CD4-positive, alpha-beta T cell treated with Interleukin-1 beta for 1 hour (primary cell): ENCODE results near the gene RNF223.
"Not testable (repeated sequence)": the region's sequence is repeated elsewhere in the genome, so short reads cannot be mapped to it uniquely, and the experiment has no call there.

Experiments used
- DNase-seq, 2 donors: peaks; one replicate each; pipeline ENCODE4 v3.0.0-alpha.2; 2020 to 2022

The RNF223 gene

GRCh38 chr1:1058921-1059493 lies 15.1 kb downstream of the RNF223 start:
- DNase-seq: no peak

GRCh38 chr1:1058088-1058905 lies 15.8 kb downstream of the RNF223 start:
- no peak for DNase-seq

GRCh38 chr1:1057769-1058087 lies 16.4 kb downstream of the RNF223 start:
- not testable (repeated sequence) for DNase-seq

- no peak for DNase-seq
Observed at GRCh38 chr1:1055841-1056736, 18.0 kb downstream of the RNF223 start.

GRCh38 chr1:1054971-1055370 lies 19.1 kb downstream of the RNF223 start:
- no peak for DNase-seq

GRCh38 chr1:1054099-1054700 lies 19.9 kb downstream of the RNF223 start:
- no peak for DNase-seq

- DNase-seq: no peak
Observed at GRCh38 chr1:1053682-1054081, 20.4 kb downstream of the RNF223 start.

DNA sequence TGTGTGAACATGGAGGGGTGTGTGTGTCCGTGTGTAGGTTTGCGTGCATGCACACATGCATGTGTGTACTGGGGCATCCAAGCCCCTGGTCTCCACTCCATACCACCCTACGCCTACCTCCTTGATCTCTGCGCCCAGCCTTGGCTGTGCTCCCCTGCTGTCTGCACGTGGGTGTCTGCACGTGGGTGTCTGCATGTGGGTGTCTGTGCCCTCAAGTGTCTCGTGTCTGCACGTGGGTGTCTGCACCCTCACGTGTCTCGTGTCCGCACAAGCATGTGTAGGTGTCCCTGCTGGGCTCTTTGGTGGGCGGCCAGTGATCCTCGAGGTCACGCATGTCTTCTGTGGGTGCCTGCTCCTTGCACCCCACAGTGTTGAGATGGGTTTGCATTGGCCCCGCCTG lies 21.1 kb downstream of the RNF223 start:
- DNase-seq: no peak

DNA sequence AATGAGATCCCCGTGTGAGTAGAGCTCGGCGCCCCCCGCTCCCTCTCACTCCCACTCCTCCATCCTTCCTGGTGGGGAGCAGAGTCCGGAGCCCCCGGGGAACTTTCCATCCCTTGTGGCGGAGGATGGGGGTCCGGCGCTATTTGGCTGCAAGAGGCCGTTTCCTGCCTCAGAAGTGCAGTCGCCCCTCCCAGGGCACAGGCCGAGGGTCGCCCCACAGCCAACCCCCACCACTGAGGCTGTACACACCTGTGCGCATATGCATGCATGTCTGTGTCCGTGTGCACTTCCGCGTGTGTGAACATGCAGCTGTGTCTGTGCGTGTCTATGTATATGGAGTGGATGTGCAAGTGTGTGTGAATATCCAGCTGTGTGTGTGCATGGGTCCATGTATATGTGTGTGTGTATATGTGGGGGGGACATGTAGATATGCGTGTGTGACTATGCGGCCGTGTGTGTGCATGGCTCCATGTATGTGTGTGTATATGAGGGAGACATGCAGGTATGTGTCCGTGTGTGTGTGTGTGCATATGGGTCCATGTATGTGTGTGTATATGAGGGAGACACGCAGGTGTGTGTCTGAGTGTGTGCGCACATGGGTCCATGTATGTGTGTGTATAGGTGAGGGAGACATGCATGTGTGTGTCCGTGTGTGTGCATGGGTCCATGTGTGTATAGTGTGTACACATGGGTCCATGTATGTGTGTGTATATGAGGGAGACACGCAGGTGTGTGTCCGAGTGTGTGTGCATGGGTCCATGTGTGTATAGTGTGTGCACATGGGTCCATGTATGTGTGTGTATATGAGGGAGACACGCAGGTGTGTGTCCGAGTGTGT lies 21.9 kb downstream of the RNF223 start:
- DNase-seq: no peak

- DNase-seq: no peak
Observed at GRCh38 chr1:1051127-1051810, 22.8 kb downstream of the RNF223 start.

DNA sequence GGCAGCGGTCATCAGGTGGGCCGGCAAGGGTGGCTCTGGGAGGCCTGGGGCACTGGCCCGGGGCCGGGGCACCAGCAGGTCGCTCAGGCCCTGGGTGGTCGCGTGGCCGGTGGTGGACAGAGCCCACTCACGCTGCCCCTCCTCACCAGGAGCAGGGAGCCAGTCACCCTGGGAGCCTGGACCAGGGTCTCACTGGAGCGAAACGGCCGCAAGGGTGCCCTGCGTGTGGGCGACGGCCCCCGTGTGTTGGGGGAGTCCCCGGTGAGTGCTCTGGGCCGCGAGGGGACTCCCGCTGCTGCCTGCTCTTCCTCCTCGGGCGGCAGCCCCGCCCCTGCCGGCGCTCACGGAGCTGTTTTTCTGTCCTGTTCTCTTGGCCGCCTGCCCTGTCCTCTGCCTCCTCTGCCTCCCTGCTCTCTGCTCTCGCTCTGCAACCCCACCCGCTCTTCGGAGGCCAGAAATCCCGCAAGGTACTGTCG lies 23.5 kb downstream of the RNF223 start:
- no peak for DNase-seq

GRCh38 chr1:1049318-1050165 lies 24.6 kb downstream of the RNF223 start:
- DNase-seq: no peak

DNA sequence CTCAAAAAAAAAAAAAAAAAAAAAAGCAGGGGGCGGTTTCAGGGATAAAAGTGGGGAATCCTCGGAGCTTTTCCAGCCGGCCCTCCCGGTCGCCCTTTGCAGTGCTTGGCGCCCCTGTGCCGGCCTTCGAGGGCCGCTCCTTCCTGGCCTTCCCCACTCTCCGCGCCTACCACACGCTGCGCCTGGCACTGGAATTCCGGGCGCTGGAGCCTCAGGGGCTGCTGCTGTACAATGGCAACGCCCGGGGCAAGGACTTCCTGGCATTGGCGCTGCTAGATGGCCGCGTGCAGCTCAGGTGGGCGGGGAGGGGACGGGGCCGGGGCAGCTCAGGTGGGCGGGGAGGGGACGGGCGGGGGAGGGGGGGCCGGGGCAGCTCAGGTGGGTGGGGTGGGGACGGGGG lies 25.3 kb downstream of the RNF223 start:
- no peak for DNase-seq

GRCh38 chr1:1047963-1048362 lies 26.1 kb downstream of the RNF223 start:
- no peak for DNase-seq

- no peak for DNase-seq
Observed at GRCh38 chr1:1047407-1047806, 26.7 kb downstream of the RNF223 start.

GRCh38 chr1:1046767-1047166 lies 27.3 kb downstream of the RNF223 start:
- DNase-seq: no peak

DNA sequence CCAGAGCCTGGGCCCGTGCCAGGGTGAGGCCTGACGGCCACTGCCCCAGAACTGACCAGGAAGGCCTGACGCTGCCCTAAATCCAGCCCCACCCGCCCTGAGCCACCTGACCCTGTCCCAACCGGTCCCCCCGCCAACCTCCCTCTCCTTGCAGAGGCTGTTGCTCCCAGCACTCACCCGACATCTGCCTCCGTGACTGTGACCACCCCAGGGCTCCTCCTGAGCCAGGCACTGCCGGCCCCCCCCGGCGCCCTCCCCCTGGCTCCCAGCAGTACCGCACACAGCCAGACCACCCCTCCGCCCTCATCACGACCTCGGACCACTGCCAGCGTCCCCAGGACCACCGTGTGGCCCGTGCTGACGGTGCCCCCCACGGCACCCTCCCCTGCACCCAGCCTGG lies 27.9 kb downstream of the RNF223 start:
- no peak for DNase-seq

DNA sequence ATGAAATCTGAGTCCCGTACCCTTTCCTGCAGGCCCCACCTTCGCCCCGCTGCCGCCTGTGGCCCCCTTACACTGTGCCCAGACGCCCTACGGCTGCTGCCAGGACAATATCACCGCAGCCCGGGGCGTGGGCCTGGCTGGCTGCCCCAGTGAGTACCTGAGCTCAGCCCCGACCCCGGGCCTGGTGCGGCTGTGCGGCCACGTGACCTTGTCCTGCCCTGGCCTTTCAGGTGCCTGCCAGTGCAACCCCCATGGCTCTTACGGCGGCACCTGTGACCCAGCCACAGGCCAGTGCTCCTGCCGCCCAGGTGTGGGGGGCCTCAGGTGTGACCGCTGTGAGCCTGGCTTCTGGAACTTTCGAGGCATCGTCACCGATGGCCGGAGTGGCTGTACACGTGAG lies 29.0 kb downstream of the RNF223 start:
- DNase-seq: no peak

DNA sequence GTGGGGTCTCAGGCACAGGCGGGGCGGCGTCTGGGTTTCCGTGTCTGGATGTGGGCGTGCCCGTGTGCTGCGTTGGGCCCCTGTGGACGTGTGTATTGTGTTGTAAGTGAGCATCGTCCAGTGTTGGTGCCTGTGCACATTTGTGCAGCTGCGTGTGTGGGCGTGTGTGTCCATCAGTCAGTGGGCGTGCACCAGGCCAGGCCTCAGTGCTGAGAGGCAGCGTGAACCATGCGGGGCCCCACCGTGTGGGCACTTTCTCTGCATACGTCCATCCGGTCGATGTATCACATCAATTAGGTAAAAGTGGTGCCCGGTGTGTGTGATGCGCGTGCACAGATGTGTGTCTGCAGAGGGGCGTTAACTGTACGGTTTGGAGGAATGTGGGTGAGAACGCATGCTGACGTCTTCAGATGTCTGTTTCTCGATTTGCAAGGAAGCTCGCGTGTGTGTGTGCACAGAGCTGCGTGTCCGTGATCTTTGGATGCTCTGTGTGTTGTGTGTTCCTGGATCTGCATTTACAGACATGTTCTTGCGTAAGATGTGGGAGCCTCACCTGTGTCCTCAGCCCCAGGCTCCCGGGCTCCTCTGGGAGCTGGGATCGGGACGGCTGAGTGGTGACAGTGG lies 29.5 kb downstream of the RNF223 start:
- no peak for DNase-seq

GRCh38 chr1:1043921-1044320 lies 30.2 kb downstream of the RNF223 start:
- DNase-seq: no peak
